ENCODE measurements around the gene TMED9. TPM values are rescaled to one million over a fixed set of nuclear protein-coding genes. Genes with fewer than 3 reads are reported as not detected.

Gene TMED9
- total and polyA plus RNA-seq, 9 of the 15 experiments (the other 6 are each of a cell fraction or from before 2014, with no cell fraction given), result 43.7 to 301 (median 90.0) TPM

- Histone ChIP-seq H3K79me2 (ENCODE audit: control insufficient read depth, insufficient read depth, low read length) (peaks cover 14% of the 10 kb centered on the region; the same call in 2 of the 3 replicates), H3K27ac (ENCODE audit: extremely low read depth, low read depth, low read length) (no peak overlapping the region), H3K4me1 (replicated peaks in 1 of 2; ENCODE audit: control insufficient read depth in 2 of 2, insufficient read depth in 2 of 2, low read length in 2 of 2) (peaks cover 9 to 51% of the 10 kb centered on the region in 2 experiments; a peak in 4 of 5 replicates), H3K9ac (ENCODE audit: insufficient read depth in 1 of 2, low read depth in 2 of 2, low read length in 2 of 2) (no peak overlapping the region), H3K27me3 (ENCODE audit: control insufficient read depth in 2 of 2, insufficient read depth in 2 of 2, low read length in 2 of 2) (no peaks in the 10 kb centered on the region), H3K4me2 (ENCODE audit: insufficient read depth, low read length) (no peak overlapping the region), H4K20me1 (replicated peaks; ENCODE audit: control insufficient read depth, insufficient read depth, low read length) (0 out of 2 replicates have a peak, but pooled peaks cover 10% of the 10 kb centered on the region), H3K4me3 (no peak overlapping the region), H3K36me3 (ENCODE audit: control insufficient read depth, insufficient read depth, low read length) (peaks cover 9% of the 10 kb centered on the region; the same call in 1 of the 3 replicates), H2AFZ (ENCODE audit: low read depth, low read length) (no peak overlapping the region), H3K9me1 (ENCODE audit: control insufficient read depth, insufficient read depth, low read length) (no peaks in the 10 kb centered on the region), H3K9me3 (replicated peaks; ENCODE audit: control insufficient read depth, insufficient read depth, low read depth, low read length) (no peaks in the 10 kb centered on the region)
- intact Hi-C loops (cut with micrococcal nuclease) (no loop called here), in situ Hi-C loops (cut with MboI) (loop anchor here (25.0 kb wide), 1 partner anchor 457 kb away; no protein-coding TSS in a partner anchor)
- DNase-seq (ENCODE audit: extremely low read depth in 1 of 4, low spot score in 3 of 4), result no peak
- CTCF ChIA-PET (ENCODE audit: low intra/inter-chr PET ratio), result no interaction called here
- WGBS (ENCODE audit: insufficient coverage, low coverage, missing lambda C conversion rate), result 58% methylated on average over 5 of the region's 5 CpGs
- POLR2A ChIA-PET, result interaction anchor here (1.6 kb wide), 1 partner anchor 13 kb away, joined by 6 read pairs; the partner anchor contains the start of gene TMED9
- ATAC-seq, result no peak
- no TSS peak for BruUV-seq (replicated peaks)
- no peak for TF ChIP-seq FIP1L1 (IDR thresholded peaks at IDR 0.05; ENCODE audit: low read depth, low read length, poor library complexity, severe bottlenecking)
- TF ChIP-seq YY1 (IDR thresholded peaks at IDR 0.05; ENCODE audit: borderline replicate concordance in 1 of 3, control insufficient read depth in 1 of 3, extremely low read depth in 1 of 3, insufficient read depth in 3 of 3, insufficient read length in 1 of 3, insufficient replicate concordance in 2 of 3, low read depth in 1 of 3, low read length in 2 of 3), result no peak
- TF ChIP-seq ZNF354B (CRISPR knock-in tag; IDR thresholded peaks at IDR 0.05), result no peak
- no peak for TF ChIP-seq NCOA6 (IDR thresholded peaks at IDR 0.05)
- no peak for TF ChIP-seq HDAC3 (IDR thresholded peaks at IDR 0.05; ENCODE audit: borderline replicate concordance, partially characterized antibody)
- no peak for TF ChIP-seq NR2C2 (CRISPR knock-in tag; IDR thresholded peaks at IDR 0.05)
- TF ChIP-seq NR2C2 (tag; IDR thresholded peaks at IDR 0.05), result no peak
- TF ChIP-seq RBM14 (IDR thresholded peaks at IDR 0.05; ENCODE audit: borderline replicate concordance, insufficient read depth, low read depth, low read length), result no peak
- TF ChIP-seq, protein P1, sequence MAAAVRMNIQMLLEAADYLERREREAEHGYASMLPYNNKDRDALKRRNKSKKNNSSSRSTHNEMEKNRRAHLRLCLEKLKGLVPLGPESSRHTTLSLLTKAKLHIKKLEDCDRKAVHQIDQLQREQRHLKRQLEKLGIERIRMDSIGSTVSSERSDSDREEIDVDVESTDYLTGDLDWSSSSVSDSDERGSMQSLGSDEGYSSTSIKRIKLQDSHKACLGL (CRISPR knock-in tag; IDR thresholded peaks at IDR 0.05; ENCODE audit: borderline replicate concordance, poor library complexity, severe bottlenecking), result no peak
- no peak for TF ChIP-seq PHTF2 (CRISPR knock-in tag; IDR thresholded peaks at IDR 0.05)
- TF ChIP-seq CEBPB (tag; IDR thresholded peaks at IDR 0.05), result no peak
- TF ChIP-seq, protein P2, sequence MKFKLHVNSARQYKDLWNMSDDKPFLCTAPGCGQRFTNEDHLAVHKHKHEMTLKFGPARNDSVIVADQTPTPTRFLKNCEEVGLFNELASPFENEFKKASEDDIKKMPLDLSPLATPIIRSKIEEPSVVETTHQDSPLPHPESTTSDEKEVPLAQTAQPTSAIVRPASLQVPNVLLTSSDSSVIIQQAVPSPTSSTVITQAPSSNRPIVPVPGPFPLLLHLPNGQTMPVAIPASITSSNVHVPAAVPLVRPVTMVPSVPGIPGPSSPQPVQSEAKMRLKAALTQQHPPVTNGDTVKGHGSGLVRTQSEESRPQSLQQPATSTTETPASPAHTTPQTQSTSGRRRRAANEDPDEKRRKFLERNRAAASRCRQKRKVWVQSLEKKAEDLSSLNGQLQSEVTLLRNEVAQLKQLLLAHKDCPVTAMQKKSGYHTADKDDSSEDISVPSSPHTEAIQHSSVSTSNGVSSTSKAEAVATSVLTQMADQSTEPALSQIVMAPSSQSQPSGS (CRISPR knock-in tag; IDR thresholded peaks at IDR 0.05), result no peak
- TF ChIP-seq GATAD2B (IDR thresholded peaks at IDR 0.05; ENCODE audit: borderline replicate concordance), result no peak
- no peak for TF ChIP-seq SRSF9 (IDR thresholded peaks at IDR 0.05; ENCODE audit: borderline replicate concordance, low read depth, low read length)
- no peak for TF ChIP-seq CCNT2 (IDR thresholded peaks at IDR 0.05; ENCODE audit: borderline replicate concordance, extremely low read depth, insufficient read length, low read depth, low read length)
- no peak for TF ChIP-seq SIX5 (IDR thresholded peaks at IDR 0.05; ENCODE audit: borderline replicate concordance in 1 of 2, insufficient read depth in 1 of 2, low read depth in 1 of 2, low read length in 2 of 2)
- TF ChIP-seq THAP7 (CRISPR knock-in tag; IDR thresholded peaks at IDR 0.05), result no peak
- FAIRE-seq, result no peak
These were observed 13.1 kb downstream of the TMED9 start for GRCh38 chr5:177605078-177605477.

All from K562 (cell line).